ENCODE results near the gene GLT1D1.
A peak's percentile ranks its signal among the peaks of the same experiment; 100 is the strongest.
"Not testable (repeated sequence)": the region's sequence is repeated elsewhere in the genome, so short reads cannot be mapped to it uniquely, and the experiment has no call there.

GLT1D1 gene

GRCh38 chr12:128820723-128821432 lies 32.4 kb upstream of the GLT1D1 start:
- DNase-seq: no peak

GRCh38 chr12:128823216-128823915 lies 29.9 kb upstream of the GLT1D1 start:
- no peak for DNase-seq

DNA sequence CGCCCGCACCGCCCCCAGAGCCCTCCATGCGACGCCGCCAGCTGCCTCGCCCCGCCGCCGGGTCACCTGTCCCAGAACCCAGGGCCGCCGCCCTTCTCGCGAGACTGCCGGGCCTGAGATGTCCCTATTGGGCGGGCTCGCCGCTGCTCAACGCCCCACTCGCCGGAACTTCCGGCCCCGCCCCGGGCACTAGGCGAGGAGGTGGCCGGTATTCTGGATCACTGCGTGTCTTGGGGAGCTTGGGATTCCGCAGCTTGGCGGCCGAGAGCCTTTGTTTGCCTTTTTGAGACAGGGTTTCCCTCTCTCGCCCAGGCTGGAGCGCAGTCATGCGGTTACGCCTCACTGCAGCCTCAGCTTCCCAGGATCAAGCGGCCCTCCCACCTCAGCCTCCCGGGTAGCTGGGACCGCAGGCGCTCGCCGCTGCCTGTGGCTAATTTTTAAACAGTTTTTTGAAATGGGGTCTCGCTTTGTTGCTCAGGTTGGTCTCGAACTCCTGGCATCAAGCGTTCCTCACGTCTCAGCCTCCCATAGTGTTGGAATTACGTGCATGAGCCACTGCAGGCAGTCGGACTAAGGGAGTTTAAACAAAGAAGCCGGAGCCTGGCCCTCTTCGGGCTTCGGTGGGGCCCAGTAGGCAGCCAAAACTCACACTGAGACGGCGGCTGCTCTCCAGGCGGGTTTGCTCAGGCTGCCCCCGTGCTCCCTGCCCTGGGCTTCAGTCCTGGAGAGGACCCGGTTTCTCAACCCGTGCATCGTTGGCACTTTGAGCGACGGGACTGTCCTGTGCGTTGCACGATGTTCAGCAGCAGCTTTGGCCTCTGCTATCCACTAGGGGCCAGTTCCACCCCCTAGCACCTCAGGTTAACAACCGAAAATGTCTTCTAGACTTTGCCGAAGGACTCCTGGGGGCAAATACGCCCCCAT lies 29.1 kb upstream of the GLT1D1 start, which contains the start of gene SLC15A4:
TSS of gene SLC15A4 (minus strand) at position 43 of the 924 bp plus-strand sequence. CDS start at position 28, 15 bp downstream.
- DNase-seq: peak; percentile 92

- DNase-seq: no peak
These were observed 27.4 kb upstream of the GLT1D1 start for GRCh38 chr12:128825835-128826234.

- no peak for DNase-seq
These were observed 25.6 kb upstream of the GLT1D1 start for GRCh38 chr12:128827724-128828123.

DNA sequence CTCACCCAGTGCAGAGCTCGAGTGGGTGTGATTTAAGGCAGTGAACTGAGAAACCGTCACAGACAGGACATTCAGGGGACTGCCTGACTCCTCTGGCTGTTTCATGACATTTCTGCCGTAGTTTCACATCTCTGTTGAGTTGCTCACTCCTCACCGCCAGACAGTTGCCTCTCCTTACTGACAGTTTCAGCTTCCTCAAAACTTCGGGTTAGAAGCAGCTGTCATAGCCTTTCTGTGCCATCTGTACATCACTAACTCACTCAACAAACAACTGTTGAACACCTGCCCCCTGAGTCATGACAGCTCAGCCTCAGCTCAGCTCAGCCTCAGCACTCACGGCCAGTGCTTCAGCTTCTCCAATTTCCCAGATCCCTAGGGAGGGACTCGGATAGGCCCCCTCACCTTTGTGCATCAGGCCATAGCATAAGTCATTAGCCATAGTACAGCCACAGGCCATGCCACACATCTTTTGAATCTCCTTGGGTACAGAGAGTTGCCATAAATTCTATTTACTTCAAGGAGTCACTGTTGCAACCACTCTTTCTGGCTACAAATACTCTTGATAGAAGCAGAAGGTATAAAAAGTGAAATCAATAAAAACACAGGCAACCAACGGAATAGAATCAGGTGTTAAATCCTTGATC lies 23.3 kb upstream of the GLT1D1 start:
- DNase-seq: no peak

DNA sequence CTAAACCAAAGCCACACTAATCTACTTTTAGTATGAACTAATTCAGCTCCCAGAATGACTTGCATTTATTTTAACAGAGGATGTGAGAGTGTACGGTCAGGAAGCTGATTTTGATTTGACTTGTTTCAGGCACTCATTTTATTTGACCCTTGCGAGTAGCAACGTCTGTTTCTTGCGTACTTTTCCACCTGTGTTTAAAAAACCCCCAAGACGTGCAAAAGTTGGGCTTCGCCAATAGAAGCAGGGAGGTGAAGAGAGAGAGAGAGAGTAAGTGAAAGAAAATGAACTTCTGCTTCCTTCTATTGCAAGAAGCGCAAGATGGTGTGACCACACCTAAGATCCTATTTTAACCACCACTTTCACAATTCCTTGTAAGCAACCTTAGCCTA lies 22.8 kb upstream of the GLT1D1 start:
- no peak for DNase-seq

GRCh38 chr12:128833418-128833817 lies 19.9 kb upstream of the GLT1D1 start:
- no peak for DNase-seq

- DNase-seq: not testable (repeated sequence)
These were observed 13.4 kb upstream of the GLT1D1 start for GRCh38 chr12:128839885-128840284.

DNA sequence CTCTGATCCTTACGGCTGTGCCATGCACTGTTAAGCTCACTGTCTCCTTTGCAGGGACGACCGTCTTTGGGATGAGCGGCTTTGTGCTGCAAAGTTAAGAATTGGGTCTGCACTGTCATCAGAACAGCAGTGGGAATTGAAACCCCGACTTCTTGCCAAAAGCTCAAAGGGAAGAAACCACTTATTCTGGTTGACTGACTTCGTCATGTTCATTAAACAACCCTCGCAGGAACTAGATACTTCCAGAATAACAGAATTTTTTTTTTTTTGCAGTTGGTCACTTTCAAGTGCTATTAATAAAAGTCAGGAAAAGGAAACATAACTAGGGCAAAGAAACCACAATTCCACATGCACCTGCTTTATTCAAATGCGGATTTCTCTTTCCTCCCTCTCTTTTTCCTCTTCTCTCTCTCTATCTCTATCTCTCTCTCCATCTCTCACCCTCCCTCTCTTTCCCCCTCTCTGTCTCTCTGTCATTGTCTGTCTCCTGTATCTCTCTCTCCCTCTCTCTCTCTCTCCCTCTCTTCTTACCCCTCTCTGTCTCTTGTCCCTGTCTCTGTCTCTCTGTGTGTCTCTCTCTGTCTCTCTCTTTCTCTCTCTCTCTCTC lies 12.3 kb upstream of the GLT1D1 start:
- no peak for DNase-seq

GRCh38 chr12:128842579-128842978 lies 10.7 kb upstream of the GLT1D1 start:
- no peak for DNase-seq

DNA sequence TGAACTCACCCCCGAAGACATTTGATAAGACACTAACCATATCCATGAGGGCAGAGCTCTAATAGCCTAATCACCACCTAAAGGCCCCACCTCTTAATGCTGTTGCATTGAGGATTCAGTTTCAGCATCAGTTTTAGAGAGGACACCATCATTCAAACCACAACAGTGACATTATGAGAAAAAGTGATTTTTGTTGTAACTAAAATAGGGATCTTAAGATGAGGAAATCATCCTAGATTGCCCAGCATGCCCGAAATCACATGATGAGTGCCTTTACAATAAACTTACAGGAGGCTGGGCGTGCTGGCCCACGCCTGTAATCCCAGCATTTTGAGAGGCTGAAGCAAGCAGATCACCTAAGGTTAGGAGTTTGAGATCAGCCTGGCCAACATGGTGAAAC lies 9.7 kb upstream of the GLT1D1 start:
- no peak for DNase-seq

DNA sequence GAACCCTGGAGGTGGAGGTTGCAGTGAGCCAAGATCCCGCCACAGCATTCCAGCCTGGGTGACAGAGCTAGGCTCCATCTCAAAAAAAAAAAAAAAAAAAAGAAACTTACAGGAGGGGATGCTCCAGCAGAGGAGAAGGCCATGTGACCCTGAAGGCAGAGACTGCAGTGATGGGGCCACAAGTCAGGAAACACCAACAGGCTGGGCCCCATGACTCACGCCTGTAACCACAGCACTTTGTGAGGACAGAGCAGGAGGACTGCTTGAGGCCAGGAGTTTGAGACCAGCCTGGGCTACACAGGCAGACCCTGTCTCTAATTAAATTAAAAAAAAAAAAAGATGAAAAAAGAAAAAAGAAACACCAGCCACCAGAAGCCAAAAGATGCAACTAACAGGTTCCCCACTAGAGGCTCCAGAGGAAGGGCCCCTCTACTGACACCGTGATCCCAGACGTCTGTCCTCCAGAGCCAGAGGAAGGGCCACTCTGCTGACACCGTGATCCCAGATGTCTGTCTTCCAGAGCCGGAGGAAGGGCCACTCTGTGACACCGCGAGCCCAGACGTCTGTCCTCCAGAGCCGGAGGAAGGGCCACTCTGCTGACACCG lies 9.1 kb upstream of the GLT1D1 start:
- no peak for DNase-seq

GRCh38 chr12:128846671-128847070 lies 6.6 kb upstream of the GLT1D1 start:
- not testable (repeated sequence) for DNase-seq

DNA sequence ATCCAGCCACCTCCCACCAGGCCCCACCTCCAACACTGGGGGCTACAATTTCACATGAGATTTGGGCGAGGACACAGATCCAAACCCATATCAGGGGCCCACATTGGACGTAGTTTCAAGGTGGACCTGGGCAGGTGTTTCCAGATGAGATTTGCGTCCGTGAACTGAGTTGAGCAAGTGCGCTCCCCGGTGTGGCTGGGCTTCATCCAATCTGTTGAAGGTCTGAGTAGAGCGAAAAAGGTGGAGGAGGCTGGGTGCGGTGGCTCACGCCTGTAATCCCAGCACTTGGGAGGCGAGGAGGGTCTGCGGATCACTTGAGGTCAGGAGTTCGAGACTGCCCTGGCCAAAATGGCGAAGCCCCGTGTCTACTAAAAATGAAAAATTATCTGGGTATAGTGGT lies 4.9 kb upstream of the GLT1D1 start:
- DNase-seq: no peak

GRCh38 chr12:128849806-128850205 lies 3.5 kb upstream of the GLT1D1 start:
- DNase-seq: not testable (repeated sequence)

DNA sequence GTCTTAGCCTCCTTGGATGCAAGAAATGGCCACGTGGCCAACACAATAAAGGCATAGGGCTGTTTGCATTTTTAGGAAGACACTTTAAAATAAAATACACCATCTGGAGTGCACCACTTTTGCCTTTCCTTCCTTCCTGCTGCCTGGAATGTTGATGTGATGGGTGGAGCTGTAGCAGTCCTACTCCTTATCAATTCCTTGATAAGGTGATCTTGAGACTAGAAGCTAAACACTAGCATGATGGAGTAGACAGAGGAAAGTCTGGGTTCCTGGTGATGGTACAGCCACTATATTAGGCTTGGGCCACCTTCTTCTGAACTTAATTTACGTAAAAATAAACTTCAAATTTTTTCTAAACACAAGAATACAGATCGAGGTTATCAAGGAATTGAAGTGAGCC lies 2.9 kb upstream of the GLT1D1 start:
- no peak for DNase-seq

DNA sequence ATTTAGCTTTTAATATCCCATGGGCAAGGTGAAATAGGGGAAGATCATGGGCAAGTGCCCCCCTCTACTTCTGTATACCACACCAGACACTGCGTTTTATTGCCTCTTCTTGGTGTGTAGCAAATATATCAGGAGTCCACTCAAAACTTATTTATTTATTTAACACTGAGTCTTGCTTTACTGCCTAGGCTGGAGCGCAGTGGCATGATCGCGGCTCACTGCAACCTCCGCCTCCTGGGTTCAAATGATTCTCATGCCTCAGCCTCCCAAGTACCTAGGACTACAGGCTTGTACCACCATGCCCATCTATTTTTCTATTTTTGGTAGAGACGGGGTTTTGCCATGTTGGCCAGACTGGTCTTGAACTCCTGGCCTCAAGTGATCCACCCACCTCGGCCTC lies 1.8 kb upstream of the GLT1D1 start:
- DNase-seq: not testable (repeated sequence)

DNA sequence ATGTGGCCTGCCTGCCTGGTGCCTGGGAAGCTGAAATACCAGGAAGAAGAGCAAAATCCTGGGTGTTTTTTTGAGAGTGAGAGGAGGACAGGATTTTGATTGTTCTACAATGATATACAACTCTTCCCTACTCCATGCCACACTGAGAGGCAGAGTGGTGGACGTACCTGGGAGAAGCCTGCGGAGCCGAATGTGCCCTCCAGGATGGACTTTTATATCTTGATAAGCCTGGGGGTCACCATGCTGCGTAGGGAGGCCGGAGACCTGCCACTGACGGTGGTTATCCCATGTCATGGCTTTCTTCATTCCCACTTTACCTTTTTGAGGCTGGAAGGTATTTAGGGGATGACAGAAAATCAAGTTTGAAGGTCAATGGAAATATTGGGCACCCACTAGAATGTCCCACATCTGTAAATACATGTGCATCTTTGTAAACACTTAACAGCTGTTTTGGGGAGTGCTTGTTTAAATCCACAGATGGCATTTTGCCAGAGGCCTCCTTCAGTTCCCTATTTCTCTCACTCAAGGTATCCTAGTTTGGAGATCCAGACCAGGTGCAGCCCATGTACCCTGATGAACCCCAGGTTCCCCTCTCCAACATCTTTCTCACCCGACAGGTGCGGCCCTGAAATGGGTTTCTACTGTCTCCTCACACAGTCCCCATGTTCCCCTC lies 1.1 kb upstream of the GLT1D1 start:
- DNase-seq: no peak

- DNase-seq: no peak
These were observed 421 bp downstream of the GLT1D1 start for GRCh38 chr12:128853600-128854197.
